Measurements from ENCODE around the gene MYLK2. TPM values are rescaled to one million over a fixed set of nuclear protein-coding genes. Genes with fewer than 3 reads are reported as not detected.
A peak's percentile ranks its signal among the peaks of the same experiment; 100 is the strongest.

The MYLK2 gene
- total RNA-seq, 1 donor from 2014 or later, result 2.9 TPM

DNA sequence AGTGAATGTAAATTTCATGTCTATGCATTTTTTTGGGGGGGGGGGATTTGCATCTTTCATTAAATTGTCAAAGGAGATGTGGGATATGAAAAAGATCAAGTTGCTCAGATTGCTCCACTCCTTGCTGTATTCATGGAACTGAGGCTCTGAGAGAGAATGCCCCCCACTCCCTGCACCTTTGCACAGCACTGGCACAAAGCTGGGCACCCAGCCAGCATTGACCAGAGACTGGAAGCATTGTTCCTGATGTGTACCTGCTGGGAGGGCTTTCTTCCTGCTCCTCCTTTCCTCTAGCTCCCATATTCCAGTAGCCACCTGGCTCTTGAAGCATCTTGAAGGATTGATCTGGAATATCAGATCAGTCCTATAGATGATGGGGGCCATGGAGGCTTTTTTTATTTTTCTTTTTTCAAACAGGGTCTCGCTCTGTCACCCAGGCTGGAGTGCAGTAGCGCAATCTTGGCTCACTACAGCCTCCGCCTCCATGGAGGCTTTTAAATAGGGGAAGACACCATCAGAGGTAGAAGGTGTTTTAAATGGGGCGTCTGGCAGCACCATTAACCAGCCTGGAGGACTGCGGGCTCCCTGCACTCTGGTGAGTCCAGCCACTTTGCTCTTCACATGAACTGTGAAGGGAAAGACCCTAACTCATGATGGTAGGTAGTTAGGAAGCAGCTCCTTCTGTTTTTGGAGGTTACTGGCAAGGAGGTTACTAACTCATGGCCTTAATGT is 40.3 kb downstream of the MYLK2 start:
- Mint-ChIP-seq H3K27me3 (ENCODE audit: low read depth) (peaks cover 31% of the 10 kb centered on the region), H3K4me1 (ENCODE audit: low read depth) (peaks cover 12% of the 10 kb centered on the region), H3K9me3 (ENCODE audit: low read depth) (no peaks in the 10 kb centered on the region), H3K4me3 (ENCODE audit: unreplicated experiment) (no peak overlapping the region), H3K36me3 (ENCODE audit: low read depth) (no peaks in the 10 kb centered on the region), H3K27ac (ENCODE audit: unreplicated experiment) (no peak overlapping the region)
- TF ChIP-seq, protein P1, sequence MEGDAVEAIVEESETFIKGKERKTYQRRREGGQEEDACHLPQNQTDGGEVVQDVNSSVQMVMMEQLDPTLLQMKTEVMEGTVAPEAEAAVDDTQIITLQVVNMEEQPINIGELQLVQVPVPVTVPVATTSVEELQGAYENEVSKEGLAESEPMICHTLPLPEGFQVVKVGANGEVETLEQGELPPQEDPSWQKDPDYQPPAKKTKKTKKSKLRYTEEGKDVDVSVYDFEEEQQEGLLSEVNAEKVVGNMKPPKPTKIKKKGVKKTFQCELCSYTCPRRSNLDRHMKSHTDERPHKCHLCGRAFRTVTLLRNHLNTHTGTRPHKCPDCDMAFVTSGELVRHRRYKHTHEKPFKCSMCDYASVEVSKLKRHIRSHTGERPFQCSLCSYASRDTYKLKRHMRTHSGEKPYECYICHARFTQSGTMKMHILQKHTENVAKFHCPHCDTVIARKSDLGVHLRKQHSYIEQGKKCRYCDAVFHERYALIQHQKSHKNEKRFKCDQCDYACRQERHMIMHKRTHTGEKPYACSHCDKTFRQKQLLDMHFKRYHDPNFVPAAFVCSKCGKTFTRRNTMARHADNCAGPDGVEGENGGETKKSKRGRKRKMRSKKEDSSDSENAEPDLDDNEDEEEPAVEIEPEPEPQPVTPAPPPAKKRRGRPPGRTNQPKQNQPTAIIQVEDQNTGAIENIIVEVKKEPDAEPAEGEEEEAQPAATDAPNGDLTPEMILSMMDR (IDR thresholded peaks at IDR 0.05), result no peak
- DNase-seq (ENCODE audit: low spot score), result peak; percentile 25

DNA sequence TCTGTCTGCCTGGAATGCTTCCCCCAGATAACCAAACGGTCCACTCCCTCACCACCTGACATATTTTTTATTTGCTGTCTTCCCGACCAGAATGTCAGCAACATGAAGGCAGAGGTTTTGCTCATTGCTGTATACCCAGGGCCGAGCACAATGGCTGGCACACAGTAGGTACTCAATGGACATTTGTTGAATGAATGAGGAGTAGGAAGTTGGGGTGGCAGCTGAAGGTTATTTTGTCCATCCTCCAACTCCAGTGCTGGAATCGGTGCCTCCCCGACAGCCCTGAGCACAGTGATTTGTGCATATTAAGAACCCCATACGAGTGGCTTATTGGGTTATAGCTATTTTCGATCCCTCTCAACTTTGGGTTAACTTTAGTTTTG is 40.8 kb downstream of the MYLK2 start:
- Mint-ChIP-seq H3K27me3 (ENCODE audit: low read depth) (peaks cover 31% of the 10 kb centered on the region), H3K27ac (ENCODE audit: unreplicated experiment) (no peak overlapping the region), H3K36me3 (ENCODE audit: low read depth) (no peaks in the 10 kb centered on the region), H3K4me3 (ENCODE audit: unreplicated experiment) (no peak overlapping the region), H3K4me1 (ENCODE audit: low read depth) (peaks cover 12% of the 10 kb centered on the region), H3K9me3 (ENCODE audit: low read depth) (no peaks in the 10 kb centered on the region)
- TF ChIP-seq, protein P1 (IDR thresholded peaks at IDR 0.05), result no peak
- peak; percentile 17 for DNase-seq (ENCODE audit: low spot score)

DNA sequence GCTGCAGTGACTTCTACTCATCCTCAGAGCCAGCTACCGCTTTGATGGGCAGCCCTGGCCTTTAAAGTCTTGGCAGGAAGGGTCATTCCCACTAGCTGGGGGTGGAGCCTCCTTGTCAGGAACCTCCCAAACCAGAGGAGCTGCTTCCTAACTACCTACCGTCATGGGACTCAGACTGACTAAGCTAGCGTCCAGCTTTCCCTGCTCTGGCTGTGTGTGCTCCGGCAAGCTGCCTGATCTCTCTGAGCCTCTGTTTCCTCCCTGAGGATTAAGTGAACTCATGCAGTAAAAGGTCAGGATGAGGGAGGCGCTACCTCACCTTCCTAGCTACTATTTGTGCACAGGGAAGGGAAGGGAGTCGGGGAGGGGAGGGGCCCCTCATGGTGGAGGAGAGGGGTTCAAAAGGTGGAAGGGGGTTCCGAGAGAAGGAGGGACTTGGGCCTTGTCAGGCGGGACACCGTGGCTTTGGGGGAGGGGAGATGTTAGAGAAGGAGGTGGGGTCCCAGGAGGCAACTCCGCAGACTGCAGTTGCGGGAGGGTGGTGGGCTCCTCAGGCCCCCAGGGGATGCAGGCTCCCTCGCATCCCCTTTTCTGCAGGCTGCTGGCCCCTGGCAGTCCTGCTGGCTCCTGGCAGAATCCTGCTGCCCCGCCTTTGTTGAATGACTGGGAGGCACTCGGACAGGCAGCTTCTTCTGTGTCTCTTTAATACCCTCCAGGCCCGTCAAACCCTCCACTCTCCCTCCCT is 41.4 kb downstream of the MYLK2 start:
- peak; percentile 66 for DNase-seq (ENCODE audit: low spot score)
- no peaks in the 10 kb centered on the region for H3K9me3 Mint-ChIP-seq (ENCODE audit: low read depth)
- H3K36me3 Mint-ChIP-seq (ENCODE audit: low read depth), result no peaks in the 10 kb centered on the region
- H3K4me1 Mint-ChIP-seq (ENCODE audit: low read depth), result peaks cover 12% of the 10 kb centered on the region
- H3K4me3 Mint-ChIP-seq (ENCODE audit: unreplicated experiment), result peak overlapping the region; percentile 53
- H3K27ac Mint-ChIP-seq (ENCODE audit: unreplicated experiment), result no peak overlapping the region
- TF ChIP-seq, protein P1 (IDR thresholded peaks at IDR 0.05), result no peak
- peaks cover 31% of the 10 kb centered on the region for H3K27me3 Mint-ChIP-seq (ENCODE audit: low read depth)

DNA sequence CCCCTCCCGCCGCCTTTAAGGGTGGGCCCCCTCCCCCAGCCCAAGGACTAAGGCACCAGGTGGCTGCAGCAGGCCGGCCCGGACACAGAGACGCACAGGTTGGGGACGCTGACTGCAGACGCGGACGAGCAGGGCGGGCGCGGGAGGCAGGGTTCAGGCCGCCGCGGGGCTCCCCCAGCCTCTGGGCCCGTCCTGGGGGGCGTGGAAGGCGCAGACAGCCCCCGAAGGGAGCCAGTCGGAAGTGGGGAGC is 41.9 kb downstream of the MYLK2 start:
- peaks cover 2% of the 10 kb centered on the region for H3K36me3 Mint-ChIP-seq (ENCODE audit: low read depth)
- peak; percentile 86 for DNase-seq (ENCODE audit: low spot score)
- H3K27ac Mint-ChIP-seq (ENCODE audit: unreplicated experiment), result no peak overlapping the region
- H3K4me1 Mint-ChIP-seq (ENCODE audit: low read depth), result peaks cover 12% of the 10 kb centered on the region
- TF ChIP-seq, protein P1 (IDR thresholded peaks at IDR 0.05), result no peak
- peak overlapping the region; percentile 53 for H3K4me3 Mint-ChIP-seq (ENCODE audit: unreplicated experiment)
- no peaks in the 10 kb centered on the region for H3K9me3 Mint-ChIP-seq (ENCODE audit: low read depth)
- H3K27me3 Mint-ChIP-seq (ENCODE audit: low read depth), result peaks cover 31% of the 10 kb centered on the region

DNA sequence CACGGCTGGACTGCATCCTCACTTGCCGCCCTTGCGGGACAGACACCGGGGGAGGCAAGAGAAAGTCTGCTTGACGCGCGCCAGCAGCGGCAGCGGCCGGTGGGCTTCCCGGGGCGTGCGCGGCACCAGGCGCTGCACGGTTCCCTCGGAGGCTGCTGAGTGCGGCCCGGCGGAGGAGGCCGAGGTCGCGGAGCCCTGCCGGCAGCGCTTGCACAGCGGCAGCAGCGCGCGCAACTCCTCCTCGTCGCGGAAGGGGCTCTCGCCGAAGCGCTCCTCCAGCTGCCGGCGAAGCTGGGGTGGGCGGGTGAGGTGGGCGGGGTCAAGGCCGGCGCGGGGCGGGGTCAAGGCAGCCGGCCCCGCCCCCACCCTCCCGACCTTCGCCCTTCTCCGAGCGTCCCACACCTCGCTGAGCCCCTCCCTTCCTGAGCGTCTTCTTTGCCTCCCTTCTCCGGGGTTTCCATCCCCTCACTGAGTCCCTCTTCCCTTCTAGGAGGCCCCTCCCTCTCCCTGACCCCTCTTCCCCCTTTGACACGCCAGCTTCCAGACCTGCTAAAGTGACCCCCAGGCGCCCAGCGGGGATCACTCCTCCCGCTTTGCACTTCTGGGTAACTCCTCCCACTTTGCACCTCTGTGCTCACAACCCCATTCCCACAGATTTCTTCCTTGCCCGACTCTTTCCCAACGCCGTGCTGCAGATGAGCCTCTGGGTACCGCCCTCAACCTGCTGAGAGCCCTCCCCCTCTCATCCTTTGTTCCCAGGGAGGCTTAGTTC is 42.4 kb downstream of the MYLK2 start:
- TF ChIP-seq, protein P1 (IDR thresholded peaks at IDR 0.05), result no peak
- Mint-ChIP-seq H3K4me1 (ENCODE audit: low read depth) (peaks cover 12% of the 10 kb centered on the region), H3K27me3 (ENCODE audit: low read depth) (peaks cover 31% of the 10 kb centered on the region), H3K9me3 (ENCODE audit: low read depth) (no peaks in the 10 kb centered on the region), H3K4me3 (ENCODE audit: unreplicated experiment) (peak overlapping the region; percentile 73), H3K27ac (ENCODE audit: unreplicated experiment) (peak overlapping the region; percentile 38), H3K36me3 (ENCODE audit: low read depth) (peaks cover 2% of the 10 kb centered on the region)
- peak; percentile 61 for DNase-seq (ENCODE audit: low spot score)

Data from chondrocyte (in vitro differentiated cells).